Epithelial cell of esophagus (primary cell): Measurements from ENCODE around the gene PIK3C2G.
A peak's percentile ranks its signal among the peaks of the same experiment; 100 is the strongest.

Source experiments
- DNase-seq: peaks from one replicate; pipeline ENCODE4 v3.0.0; 2010; ENCODE audit warnings: low read depth
- H3K4me3 ChIP-seq: 2 replicates; pipeline ENCODE4 v1.5.1; 2011; ENCODE audit warnings: mild to moderate bottlenecking, low read length, control low read depth
- TF ChIP-seq, protein P1 (sequence below): IDR thresholded peaks from 2 replicates; pipeline ENCODE4 v1.5.1; 2011; ENCODE audit warnings: low read depth, mild to moderate bottlenecking, low read length, control low read depth, inconsistent platforms; ENCODE audit not compliant: insufficient read depth; ENCODE audit errors: missing control alignments

PIK3C2G gene

DNA sequence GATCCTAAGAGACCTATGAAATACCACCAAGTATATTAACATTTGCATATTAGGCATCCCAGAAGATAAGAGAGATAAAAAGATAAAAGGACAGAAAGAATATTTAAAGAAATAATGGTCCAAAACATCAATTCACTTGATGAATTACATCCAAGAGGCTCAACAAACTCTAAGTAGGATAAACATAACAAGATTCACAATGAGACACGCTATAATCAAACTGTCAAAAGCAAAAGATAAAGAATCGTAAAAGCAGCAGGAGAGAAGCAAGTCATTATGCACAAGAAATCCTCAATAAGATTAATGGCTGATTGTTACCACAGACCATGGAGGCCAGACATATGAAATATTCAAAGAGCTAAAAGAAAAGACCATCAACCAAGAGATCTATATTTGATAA, 396.9 kb downstream of the PIK3C2G start:
- TF ChIP-seq, protein P1, sequence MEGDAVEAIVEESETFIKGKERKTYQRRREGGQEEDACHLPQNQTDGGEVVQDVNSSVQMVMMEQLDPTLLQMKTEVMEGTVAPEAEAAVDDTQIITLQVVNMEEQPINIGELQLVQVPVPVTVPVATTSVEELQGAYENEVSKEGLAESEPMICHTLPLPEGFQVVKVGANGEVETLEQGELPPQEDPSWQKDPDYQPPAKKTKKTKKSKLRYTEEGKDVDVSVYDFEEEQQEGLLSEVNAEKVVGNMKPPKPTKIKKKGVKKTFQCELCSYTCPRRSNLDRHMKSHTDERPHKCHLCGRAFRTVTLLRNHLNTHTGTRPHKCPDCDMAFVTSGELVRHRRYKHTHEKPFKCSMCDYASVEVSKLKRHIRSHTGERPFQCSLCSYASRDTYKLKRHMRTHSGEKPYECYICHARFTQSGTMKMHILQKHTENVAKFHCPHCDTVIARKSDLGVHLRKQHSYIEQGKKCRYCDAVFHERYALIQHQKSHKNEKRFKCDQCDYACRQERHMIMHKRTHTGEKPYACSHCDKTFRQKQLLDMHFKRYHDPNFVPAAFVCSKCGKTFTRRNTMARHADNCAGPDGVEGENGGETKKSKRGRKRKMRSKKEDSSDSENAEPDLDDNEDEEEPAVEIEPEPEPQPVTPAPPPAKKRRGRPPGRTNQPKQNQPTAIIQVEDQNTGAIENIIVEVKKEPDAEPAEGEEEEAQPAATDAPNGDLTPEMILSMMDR, result no peak
- no peak for DNase-seq
- H3K4me3 ChIP-seq, result no peak overlapping the region

DNA sequence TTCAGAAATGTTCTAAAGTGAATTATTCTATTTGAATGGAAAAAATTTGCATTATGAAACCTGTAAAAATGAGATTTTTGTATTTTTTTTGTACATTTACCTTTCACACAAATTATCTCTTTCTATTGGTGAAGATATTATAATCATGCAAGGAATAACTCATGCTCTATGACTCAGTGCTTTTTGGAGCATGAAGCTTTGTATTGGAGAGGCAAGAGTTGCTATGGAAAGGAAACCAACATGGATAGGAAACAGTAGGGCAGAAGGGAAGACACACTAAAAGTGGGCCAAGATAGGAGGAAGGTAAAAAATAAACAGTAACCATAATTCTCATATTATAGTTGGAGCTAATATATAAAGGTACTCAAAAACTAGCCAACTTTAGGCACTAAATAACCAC, 397.5 kb downstream of the PIK3C2G start:
- no peak overlapping the region for H3K4me3 ChIP-seq
- DNase-seq, result peak; percentile 4
- TF ChIP-seq, protein P1, result no peak

DNA sequence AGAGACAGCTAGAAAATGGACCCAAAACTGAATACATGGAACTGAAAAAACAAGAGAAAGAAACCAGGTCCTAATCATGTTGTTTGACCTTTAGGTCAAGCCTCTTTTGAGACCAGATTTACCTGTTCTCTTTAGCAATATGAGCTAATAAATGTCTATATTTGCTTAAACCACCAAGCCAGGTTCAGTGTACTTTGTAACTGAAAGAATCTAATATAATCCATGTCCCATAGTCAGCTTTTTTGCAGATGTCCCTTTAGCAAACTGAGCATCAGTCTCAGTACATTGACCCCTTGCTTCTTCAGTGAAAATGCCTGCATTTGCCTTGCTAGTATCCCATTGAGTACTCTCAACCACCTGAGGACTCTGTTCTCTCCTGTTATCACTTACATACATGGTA, 414.8 kb downstream of the PIK3C2G start:
- DNase-seq, result peak; percentile 28
- no peak overlapping the region for H3K4me3 ChIP-seq
- TF ChIP-seq, protein P1, result no peak

DNA sequence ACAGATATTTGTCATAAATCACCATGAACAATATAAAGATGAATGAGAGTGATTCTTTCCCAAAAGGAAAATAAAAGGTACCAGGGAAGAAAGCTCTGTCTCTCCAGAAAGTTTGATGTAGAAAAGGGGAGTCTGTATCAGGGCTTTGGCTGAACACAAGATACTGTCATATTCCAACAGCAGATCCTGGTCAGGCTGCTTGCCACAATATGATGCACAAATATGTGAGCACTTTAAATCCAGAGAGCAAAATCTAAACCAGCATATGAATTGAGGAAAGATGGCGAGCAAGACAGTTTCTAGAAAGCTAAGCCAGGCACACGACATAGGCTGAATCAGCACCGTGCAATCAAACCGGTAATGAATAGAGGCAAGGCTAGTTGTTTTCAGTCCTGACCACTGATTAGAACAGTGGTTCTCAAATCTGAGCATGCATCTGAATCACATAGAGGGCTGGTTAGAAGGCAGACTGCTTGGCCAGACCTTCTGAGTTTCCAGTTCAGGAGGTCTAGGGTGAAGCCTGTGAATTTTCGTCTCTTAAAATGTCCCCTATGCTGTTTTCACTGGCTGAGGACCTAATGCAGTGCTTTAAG, 415.8 kb downstream of the PIK3C2G start:
- H3K4me3 ChIP-seq, result no peak overlapping the region
- DNase-seq, result no peak
- TF ChIP-seq, protein P1, result no peak

DNA sequence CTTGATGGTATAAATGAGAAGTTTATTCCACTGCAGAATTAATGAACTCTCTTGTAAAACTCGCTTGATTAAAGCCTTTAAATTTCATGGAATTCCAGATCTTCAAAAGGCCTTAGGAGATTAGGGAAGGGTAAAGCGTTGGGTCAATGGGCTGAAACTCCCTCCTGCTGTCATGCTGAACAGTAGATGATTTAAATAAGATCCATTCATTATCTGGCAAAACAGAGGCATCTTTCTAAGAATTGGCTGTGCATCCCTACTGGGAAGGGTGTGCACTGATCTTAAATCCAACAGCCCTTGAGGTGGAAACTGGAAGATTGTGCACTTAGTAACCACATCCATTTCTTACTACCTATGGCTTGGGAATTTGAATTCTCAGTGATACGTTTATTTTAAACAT, 420.5 kb downstream of the PIK3C2G start:
- no peak overlapping the region for H3K4me3 ChIP-seq
- TF ChIP-seq, protein P1, result no peak
- no peak for DNase-seq

DNA sequence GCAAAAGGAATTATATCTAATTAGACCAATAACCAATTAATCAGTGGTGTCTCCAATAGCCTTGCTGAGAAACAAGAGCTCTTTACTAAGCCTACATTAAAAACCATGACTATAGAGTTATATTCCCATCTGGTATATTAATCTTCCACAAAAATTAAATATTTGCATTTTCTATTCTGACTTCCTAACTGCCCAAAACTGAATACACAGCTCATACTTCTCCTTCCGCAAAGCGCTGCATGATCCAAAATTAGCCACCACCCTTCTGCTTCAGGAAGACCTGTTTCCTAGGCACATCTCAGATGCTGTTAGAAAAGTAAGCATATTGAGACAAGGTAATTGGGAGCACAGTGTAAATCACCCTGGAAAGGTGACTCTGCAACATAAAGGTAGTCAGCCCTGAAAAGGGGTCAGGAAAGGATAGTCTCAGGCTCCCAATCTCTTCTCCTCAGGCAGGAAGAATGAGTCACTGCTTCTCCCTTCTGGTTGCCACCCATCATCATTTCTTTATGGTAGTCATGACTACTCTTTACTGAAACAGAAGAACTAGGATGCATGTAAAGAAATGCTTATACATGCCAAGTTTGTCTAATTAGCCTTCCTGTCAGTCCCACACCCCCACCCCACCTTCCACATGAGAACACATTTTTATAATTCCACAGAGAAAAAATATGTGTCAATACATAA, 422.2 kb downstream of the PIK3C2G start:
- TF ChIP-seq, protein P1, result no peak
- H3K4me3 ChIP-seq, result no peak overlapping the region
- peak; percentile 82 for DNase-seq

DNA sequence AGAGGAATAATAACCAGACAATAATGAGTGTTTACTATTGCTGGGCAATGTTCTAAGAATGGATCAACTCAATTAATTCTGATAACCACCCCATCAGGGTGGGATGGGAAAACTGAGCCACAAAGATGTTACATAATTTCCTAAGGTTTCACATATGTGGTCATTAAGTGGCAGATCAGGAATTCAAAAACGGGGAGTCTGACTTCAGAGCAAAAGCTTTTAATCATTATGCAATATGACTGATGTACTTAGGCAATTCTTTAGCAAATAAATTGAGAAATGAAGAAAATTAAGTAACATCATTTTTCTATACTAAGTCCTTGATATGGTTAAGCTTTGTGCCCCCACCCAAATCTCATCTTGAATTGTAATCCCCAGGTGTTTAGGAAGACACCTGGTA, 423.1 kb downstream of the PIK3C2G start:
- peak; percentile 72 for DNase-seq
- TF ChIP-seq, protein P1, result no peak
- no peak overlapping the region for H3K4me3 ChIP-seq
